GM19025 (cell line): ENCODE results near the gene WDR86.

ENCODE experiments used
- ATAC-seq: cut with Tn5 transposase; IDR thresholded peaks from one replicate; pipeline ENCODE4 v1.9.1; 2021; ENCODE audit warnings: mild to moderate bottlenecking, low read depth, moderate library complexity; ENCODE audit not compliant: unreplicated experiment

WDR86 gene

DNA sequence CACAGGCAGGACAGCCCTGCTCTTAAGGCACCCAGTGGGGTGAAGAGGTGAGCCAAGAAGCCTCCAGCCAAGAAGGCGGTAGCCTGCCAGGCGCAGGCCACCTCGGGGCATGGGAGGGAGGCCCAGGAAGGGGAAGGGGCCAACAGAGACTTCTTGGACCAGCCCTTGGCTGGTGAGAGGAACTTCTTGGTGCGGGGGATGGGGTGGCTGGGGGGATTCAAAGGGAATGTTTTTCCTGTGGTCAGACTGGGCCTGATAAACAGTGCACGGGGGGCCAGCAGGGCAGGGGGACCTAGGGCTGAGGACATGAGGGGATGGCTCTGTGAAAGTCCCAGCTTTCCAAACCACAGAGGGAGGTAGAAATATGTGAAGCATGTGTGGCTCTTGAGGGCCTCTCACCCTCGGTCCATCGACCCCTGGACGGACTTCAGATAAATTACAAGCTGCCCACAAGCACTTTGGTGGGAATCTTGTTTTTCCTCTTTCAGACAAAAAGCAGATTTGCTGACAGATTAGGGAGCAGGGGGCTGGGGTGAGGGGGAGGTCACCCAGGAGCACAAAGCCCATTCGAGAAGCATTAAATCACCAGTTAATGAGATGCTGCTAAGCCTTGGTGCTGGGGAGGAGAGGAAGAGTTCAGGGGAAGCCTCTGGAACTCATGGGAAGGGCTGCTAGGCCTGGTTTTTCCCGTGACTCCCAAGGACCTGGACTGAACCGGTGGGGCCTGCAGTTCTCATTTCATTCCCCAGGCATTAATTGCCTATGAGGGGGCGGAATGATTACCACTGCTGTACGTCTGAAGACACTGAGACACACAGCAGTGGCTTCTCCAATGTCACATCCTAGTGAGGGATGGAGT, 18.8 kb upstream of the WDR86 start:
- no peak for ATAC-seq

DNA sequence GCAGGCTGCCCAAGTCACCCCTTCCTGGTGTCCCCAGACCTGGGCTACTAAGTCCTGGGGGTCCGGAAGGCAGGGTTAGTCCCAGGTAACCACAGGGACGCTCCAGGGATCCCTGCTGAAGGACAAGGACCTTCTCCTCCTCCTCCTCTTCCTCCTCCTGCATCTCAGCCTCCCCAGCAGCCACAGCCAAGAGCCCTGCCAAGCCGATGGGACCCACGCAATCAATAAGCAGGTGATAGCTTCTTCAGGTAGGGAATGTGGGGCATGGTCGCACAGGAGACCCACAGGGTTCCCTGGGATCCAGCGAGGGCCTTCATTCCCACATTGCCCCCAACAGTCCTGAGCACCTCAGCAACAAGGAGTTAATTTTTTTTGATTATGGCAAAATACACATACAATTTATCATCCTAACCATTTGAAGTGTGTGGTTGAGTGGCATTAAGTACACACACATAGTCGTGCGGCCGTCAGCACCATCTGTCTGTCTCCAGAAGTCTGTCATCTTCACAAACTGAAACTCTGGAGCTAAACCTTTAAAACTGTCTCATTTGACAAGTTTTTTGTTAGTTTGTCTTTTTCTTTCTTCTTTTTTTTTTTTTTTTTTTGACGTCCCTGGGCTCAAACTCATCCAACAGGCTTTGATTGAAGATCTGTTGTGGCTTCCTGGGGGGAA, 18.0 kb upstream of the WDR86 start:
- ATAC-seq, result no peak

DNA sequence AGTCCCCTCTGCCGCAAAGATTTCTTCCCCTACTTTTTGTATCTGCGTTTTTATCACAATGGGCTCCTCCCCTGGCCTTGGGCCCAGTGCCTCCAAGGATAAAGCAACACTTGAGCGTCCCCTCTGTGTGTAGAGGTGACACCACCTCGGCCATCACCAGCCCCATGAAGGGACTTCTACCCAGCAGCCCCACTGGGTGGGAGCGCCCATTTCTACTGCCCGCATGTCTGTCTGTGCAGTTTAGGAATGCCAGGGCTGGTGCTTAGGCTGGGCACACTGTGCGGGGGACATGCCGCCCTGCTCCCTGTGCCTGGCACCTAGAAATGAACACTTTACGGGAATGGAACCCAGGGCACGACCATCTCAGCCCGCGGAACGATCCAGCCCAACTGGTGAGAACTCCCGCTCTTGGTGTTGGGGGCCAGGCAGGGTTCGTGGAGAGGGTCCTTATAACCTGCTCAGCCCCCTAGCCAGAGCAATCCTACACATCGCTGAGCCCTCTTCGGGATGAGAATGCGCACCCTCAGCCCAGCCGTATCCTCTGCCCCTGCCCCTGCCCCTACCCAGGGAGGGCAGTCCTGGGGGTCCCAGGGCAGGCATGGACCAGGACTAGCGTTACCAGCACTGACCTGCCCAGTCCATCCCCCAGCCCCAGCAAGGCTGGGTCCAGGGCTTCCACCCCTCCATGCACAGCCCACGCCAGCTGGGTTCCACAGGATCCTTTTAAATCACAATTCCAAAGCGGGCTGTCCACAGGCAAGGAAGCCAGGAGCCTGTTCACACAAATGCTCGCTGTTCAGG, 17.3 kb upstream of the WDR86 start:
- ATAC-seq, result no peak

- ATAC-seq, result no peak
Observed at GRCh38 chr7:151426441-151426903, 16.6 kb upstream of the WDR86 start.

- no peak for ATAC-seq
Observed at GRCh38 chr7:151425670-151426440, 16.0 kb upstream of the WDR86 start.

- no peak for ATAC-seq
Observed at GRCh38 chr7:151424799-151425198, 15.0 kb upstream of the WDR86 start.

- no peak for ATAC-seq
Observed at GRCh38 chr7:151423936-151424335, 14.1 kb upstream of the WDR86 start.

DNA sequence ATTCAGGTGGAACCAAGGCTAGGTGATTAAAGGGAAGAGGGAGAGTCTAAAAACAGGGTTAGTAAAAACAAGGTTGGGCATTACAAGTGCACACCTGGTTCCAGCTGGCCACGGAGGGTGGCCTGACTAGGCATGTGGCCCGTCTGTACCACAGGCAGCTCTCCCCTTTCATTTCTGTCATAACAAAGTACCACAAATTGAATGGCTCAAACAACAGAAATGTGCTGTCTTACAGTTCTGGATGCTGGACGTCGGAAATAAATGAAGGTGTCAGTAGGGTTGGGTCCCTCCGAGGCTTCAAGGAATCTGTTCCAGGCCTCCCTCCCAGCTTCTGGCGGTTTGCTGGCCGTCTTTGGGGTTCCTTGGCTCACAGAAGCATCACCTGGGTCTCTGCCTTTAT, 13.4 kb upstream of the WDR86 start:
- no peak for ATAC-seq

DNA sequence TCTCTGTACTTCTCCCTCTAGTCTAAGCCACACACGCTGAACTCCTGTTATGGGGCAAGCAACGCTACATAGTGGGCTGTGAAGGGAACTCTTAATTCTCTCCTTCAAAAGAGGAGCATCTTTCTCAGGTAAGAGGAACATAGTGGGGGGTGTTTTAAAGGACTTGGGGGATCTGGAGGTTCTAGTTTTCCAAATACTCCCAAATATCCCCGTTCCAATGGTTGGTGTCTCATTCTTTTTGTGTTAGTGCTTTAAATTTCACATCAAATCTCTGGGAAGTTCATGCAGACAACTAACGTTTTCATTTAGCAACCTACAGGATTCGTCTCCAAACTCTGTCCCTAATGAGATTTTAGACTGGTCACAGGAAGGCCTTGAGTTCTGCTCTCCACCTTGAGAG, 12.4 kb upstream of the WDR86 start:
- no peak for ATAC-seq

DNA sequence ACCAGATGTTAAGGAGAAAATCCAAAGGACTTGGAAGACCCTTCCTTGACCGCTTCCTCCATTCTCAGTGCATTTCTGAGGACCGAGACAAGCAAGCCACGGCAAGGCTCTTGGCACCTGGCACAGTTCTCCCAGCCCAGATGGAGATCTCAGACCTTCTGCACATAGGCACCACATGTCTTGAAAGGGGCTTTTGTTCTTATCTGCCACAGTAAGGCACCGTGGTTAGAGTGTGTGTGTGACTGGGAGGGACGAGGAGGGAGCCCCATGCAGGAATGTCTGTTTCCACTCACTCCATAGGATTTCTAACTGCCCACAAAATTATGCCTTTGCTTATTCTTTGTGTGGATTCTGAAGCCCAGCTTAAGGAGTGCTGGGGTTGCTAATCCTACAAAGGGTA, 10.3 kb upstream of the WDR86 start:
- ATAC-seq, result no peak

- ATAC-seq, result no peak
Observed at GRCh38 chr7:151416941-151417315, 7.1 kb upstream of the WDR86 start.

DNA sequence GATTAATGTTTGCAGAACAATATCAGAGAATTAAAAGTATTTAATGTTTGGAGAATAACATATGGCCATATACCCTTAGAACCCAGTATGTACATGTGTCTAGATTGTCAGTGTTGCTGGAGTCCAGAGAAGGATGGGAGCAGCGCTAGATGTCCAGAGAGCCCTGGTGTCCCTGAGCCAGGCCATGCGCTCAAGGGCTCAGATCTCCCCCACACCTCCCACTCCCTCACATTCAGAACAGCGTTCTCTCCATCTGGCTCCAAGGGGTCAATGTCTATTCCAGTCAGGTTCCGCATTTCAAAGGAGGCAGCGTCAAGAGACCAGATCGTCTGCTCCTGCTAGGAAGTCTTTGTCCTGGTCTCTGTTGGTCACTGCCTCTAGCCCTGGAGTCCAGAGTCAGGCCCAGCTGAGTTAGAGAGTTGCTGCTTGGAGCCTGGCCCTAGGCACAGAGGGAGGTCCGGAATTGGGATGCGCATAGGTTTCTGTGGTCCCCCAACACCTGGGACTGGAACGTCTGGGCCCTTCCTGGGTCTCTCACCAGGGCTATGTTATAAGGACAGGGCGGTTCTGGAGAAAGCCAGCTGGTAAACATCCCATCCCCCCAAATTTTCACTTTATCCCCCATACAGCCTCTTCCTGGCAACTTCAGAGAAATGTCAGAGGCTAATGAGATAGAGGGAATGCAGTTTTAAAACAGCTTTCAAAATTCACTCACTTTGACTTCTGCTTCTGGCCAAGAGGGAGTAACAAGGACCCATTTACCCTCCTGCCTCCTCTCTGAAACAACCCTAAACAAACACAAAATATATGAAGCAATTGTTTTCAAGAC, 6.5 kb upstream of the WDR86 start:
- ATAC-seq, result no peak

DNA sequence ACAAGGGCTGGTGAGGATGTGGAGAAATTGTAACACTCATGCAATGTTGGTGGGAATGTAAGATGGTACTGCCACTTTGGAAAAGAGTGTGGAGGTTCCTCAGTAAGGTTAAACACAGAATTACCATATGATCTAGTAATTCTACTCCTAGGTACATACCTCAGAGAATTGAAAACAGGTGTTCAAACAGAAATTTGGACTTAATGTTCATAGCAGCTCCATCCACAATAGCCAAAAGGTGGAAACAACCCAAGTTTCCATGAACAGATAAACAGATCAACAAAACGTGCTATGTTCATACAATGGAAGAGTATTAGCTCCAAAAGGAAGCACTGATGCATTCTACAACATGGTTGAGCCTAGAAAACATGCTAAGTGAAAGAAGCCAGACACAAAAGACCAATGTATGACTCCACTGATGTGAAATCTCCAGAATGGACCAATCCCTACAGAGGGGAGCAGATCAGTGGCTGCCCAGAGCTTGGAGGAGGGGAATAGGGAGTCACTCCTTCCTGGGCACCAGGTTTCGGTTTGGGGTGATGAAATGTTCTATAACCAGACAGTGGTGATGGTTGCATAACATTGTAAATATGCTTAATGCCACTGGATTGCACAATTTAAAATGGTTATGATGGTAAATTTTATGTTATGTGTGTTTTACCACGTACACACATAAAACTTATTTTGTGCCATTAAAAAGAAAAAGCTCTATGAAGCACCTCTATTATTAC, 5.7 kb upstream of the WDR86 start:
- no peak for ATAC-seq

GRCh38 chr7:151413241-151413640, 3.4 kb upstream of the WDR86 start:
- no peak for ATAC-seq

GRCh38 chr7:151412318-151412717, 2.5 kb upstream of the WDR86 start:
- ATAC-seq, result no peak

GRCh38 chr7:151411551-151411950, 1.7 kb upstream of the WDR86 start:
- no peak for ATAC-seq

GRCh38 chr7:151410405-151411390, 860 bp upstream of the WDR86 start:
- ATAC-seq, result no peak
